ENCODE results near the gene KREMEN1. TPM values are rescaled to one million over a fixed set of nuclear protein-coding genes. Genes with fewer than 3 reads are reported as not detected.

KREMEN1 gene
- total RNA-seq, 2 donors from 2014 or later: 39.7 to 44.7 TPM

DNA sequence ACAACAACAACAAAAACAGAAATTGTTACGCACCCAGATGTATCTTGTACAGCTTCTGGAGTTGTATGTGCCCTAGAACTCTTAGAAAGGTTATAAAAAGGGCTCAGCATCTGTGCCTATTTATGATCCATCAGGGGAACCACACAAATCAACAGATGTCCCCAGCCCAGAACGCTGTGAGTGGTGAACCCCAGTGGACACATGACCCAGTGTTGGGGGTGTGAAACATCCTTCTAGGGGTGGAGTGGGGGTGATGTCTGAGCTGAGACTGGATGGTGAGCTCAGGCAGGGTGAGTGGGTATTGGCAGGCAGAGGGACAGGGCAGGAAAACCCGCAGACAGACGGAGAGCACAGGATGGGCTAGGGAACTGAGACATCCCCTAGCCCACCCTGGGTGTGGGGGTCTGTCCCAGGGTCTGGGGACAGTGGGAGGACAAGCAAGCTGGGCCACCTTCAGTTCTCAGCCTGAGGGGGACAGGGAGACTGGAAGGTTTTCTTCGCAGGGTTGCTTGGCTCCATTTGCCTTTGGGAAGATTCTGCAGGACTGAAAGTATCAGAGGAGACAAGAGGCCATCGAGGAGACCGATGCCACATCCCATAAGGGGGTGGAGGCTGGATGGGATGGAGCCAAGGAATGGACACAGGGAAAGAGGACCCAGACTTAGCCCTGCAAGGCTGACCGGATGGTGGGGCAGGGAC lies 127.0 kb downstream of the KREMEN1 start:
- no peak overlapping the region for H3K27ac ChIP-seq
- DNase-seq (ENCODE audit: low spot score): no peak
- no peaks in the 10 kb centered on the region for H3K9me3 ChIP-seq
- H3K36me3 ChIP-seq: no peaks in the 10 kb centered on the region
- H3K27me3 ChIP-seq: no peaks in the 10 kb centered on the region
- TF ChIP-seq CTCF (IDR thresholded peaks at IDR 0.05): no peak
- no peak overlapping the region for H3K4me3 ChIP-seq
- H3K4me1 ChIP-seq: peaks cover 0 to 15% of the 10 kb centered on the region in 2 donors

DNA sequence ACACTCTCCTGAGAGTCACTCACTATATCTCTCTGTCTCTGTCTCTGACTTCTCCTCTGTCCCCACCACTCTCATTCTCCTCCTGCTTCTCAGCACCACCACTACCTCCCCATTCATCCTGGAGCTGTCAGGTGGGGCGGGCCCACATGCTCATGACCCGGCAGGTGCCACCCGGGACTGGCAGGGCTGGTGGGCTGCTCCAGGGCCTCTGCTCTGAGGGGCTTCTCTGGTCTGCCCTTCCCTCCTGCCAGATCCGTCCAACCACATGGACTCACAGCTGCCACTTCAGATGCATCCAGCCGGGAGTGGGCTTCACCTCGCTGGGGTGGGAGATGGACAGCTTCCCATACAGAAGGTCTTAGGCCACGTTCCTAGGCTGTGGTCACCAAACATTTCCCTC lies 128.1 kb downstream of the KREMEN1 start:
- Histone ChIP-seq H3K27me3 (no peaks in the 10 kb centered on the region), H3K9me3 (no peaks in the 10 kb centered on the region), H3K36me3 (no peaks in the 10 kb centered on the region), H3K27ac (no peak overlapping the region), H3K4me3 (no peak overlapping the region), H3K4me1 (peaks cover 0 to 18% of the 10 kb centered on the region in 2 donors)
- TF ChIP-seq CTCF (IDR thresholded peaks at IDR 0.05): no peak
- no peak for DNase-seq (ENCODE audit: low spot score)

GRCh38 chr22:29201782-29202181 lies 128.9 kb downstream of the KREMEN1 start:
- Histone ChIP-seq H3K9me3 (no peaks in the 10 kb centered on the region), H3K4me1 (peaks cover 0 to 26% of the 10 kb centered on the region in 2 donors), H3K27me3 (no peaks in the 10 kb centered on the region), H3K36me3 (no peaks in the 10 kb centered on the region), H3K4me3 (no peak overlapping the region), H3K27ac (no peak overlapping the region)
- DNase-seq (ENCODE audit: low spot score): no peak
- no peak for TF ChIP-seq CTCF (IDR thresholded peaks at IDR 0.05)

DNA sequence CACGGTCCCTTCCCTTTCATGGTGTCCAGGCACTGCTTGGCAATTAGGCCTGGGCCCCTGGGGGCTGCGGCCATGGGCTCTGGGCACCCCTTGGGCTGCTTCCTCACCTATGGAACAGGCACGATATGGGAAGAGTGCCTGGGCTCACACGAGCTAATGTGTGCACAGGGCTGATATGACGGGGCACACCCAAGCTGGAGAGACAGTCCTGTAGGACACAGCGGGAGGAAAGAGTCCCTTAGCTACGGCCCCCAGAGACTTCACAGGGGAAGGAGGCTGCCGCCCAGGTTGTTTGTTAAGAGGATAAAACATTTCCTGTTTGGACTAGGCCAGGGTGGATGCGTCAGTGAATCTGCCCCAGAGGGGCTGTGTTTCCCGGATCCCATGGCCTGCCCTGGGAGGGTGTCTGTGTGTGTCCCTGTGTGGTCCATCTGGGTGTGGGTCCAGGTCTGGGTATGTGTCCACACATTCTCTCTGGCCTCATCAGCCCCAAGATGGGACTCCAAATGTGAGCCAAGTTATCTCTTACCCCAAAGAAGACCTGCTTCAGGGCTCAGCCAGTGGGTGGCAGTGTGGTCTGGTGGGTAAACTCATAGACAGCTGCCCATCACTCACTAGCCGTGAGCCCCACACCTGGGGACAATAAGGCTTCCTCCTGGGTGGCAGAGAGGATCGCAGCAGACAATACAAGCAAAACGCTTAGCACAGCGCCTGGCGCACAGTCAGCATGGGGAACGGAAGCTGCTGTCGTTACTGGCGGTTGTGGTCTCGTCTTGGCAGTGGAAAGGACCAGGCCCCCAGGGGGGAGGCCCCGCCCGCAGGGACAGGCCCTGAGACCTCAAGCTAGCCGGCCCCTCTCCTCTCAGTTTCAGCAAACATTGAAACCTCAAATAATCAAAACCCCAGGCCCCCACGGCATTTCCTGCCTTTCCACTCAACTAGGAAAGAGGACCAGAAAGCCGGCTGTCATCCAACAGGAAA lies 129.7 kb downstream of the KREMEN1 start:
- H3K27ac ChIP-seq: no peak overlapping the region
- H3K4me1 ChIP-seq: peaks cover 0 to 26% of the 10 kb centered on the region in 2 donors

More for the DNA sequence above, 129.7 kb downstream of the KREMEN1 start:
- no peak overlapping the region for H3K4me3 ChIP-seq
- DNase-seq (ENCODE audit: low spot score): no peak
- H3K9me3 ChIP-seq: no peaks in the 10 kb centered on the region
- TF ChIP-seq CTCF (IDR thresholded peaks at IDR 0.05): peak in 1 of 2 donors; percentile 40
- no peaks in the 10 kb centered on the region for H3K36me3 ChIP-seq
- H3K27me3 ChIP-seq: no peaks in the 10 kb centered on the region

All from right atrium auricular region (tissue), 2 donors.